LNCaP clone FGC (cell line): ENCODE measurements around the gene MOXD1.

Source experiments
- DNase-seq: peaks from one replicate; pipeline ENCODE4 v3.0.0-alpha.2; 2011; ENCODE audit warnings: low read depth
- H3K4me3 ChIP-seq: 2 replicates; pipeline ENCODE4 v1.5.1; 2011; ENCODE audit warnings: mild to moderate bottlenecking, low read depth, low read length, control low read depth
- CTCF ChIP-seq: IDR thresholded peaks from 2 replicates; pipeline ENCODE4 v1.5.1; 2012; ENCODE audit warnings: mild to moderate bottlenecking; ENCODE audit not compliant: control insufficient read depth, insufficient read depth; ENCODE audit errors: extremely low read depth

The MOXD1 gene

GRCh38 chr6:132412656-132413498 is 11.6 kb upstream of the MOXD1 start:
- H3K4me3 ChIP-seq = no peak overlapping the region
- DNase-seq = no peak
- no peak for TF ChIP-seq CTCF

DNA sequence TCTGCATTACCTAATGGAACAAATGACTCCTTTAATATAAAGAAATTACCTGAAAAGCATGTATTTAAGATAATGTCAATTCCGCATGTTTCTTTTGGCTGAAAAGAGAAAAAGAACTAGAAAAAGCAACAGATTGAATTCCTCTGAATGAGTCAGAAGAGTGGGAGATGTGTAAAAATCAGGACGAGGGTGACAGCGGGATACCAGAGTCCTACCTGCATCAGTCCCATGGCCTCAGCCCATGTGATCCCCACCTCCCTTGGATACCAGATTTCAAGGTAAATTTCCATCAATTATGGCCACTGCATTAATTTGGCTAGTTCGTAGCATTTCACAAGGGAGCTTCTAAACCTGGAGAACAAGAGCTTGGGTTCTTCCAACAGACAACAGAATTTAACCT is 10.0 kb upstream of the MOXD1 start:
- no peak for DNase-seq
- no peak for TF ChIP-seq CTCF
- no peak overlapping the region for H3K4me3 ChIP-seq

GRCh38 chr6:132410830-132411229 is 9.6 kb upstream of the MOXD1 start:
- TF ChIP-seq CTCF = no peak
- no peak overlapping the region for H3K4me3 ChIP-seq
- no peak for DNase-seq

GRCh38 chr6:132405143-132405915 is 4.1 kb upstream of the MOXD1 start:
- no peak overlapping the region for H3K4me3 ChIP-seq
- no peak for TF ChIP-seq CTCF
- DNase-seq = no peak

- H3K4me3 ChIP-seq = no peak overlapping the region
- TF ChIP-seq CTCF = no peak
- no peak for DNase-seq
Measured at GRCh38 chr6:132404736-132405135, 3.5 kb upstream of the MOXD1 start.

DNA sequence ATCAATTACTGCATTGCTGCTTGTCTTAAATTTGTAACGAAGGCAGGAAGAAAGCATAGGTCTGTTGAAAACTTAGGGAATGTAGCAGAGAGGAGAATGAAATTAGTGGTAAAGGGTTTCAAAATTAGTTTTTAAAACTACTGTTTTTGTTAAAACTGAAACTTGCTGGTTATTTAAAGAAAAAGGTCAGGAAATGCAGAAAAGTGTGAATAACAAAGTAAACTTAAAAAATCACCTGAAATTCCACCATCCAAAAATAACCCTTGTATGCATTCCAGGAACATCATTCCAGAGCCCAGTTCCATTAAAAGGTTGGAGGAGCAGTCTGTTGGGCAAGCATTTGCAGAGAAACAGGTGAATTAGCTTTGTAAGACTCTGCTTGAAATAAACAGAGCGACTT is 3.1 kb upstream of the MOXD1 start:
- no peak for TF ChIP-seq CTCF
- no peak for DNase-seq
- H3K4me3 ChIP-seq = no peak overlapping the region
